ENCODE results near the gene TNRC6C.
"Not testable (repeated sequence)": the region's sequence is repeated elsewhere in the genome, so short reads cannot be mapped to it uniquely, and the experiment has no call there.

Gene TNRC6C

GRCh38 chr17:77930780-77931768, 27.4 kb upstream of the TNRC6C start:
- no peak for DNase-seq

- DNase-seq, result no peak
These were observed 24.6 kb upstream of the TNRC6C start for GRCh38 chr17:77933777-77934398.

GRCh38 chr17:77935121-77935571, 23.4 kb upstream of the TNRC6C start:
- no peak for DNase-seq

GRCh38 chr17:77935744-77936143, 22.8 kb upstream of the TNRC6C start:
- not testable (repeated sequence) for DNase-seq

GRCh38 chr17:77936881-77937280, 21.6 kb upstream of the TNRC6C start:
- no peak for DNase-seq

GRCh38 chr17:77941004-77941403, 17.5 kb upstream of the TNRC6C start:
- no peak for DNase-seq

GRCh38 chr17:77942112-77942988, 16.2 kb upstream of the TNRC6C start:
- no peak for DNase-seq

- no peak for DNase-seq
These were observed 14.5 kb upstream of the TNRC6C start for GRCh38 chr17:77943971-77944370.

GRCh38 chr17:77944390-77945222, 13.9 kb upstream of the TNRC6C start:
- DNase-seq, result no peak

GRCh38 chr17:77946900-77947645, 11.4 kb upstream of the TNRC6C start:
- no peak for DNase-seq

GRCh38 chr17:77948690-77949114, 9.8 kb upstream of the TNRC6C start:
- DNase-seq, result no peak

- no peak for DNase-seq
These were observed 7.4 kb upstream of the TNRC6C start for GRCh38 chr17:77951123-77951522.

- DNase-seq, result no peak
These were observed 6.1 kb upstream of the TNRC6C start for GRCh38 chr17:77952368-77952767.

GRCh38 chr17:77957235-77957856, 1.2 kb upstream of the TNRC6C start:
- DNase-seq, result no peak

GRCh38 chr17:77958716-77959125, 218 bp downstream of the TNRC6C start:
- DNase-seq, result no peak

- no peak for DNase-seq
These were observed 823 bp downstream of the TNRC6C start for GRCh38 chr17:77959126-77959925.

GRCh38 chr17:77959926-77960521, 1.5 kb downstream of the TNRC6C start:
- DNase-seq, result no peak

GRCh38 chr17:77961741-77962140, 3.2 kb downstream of the TNRC6C start:
- no peak for DNase-seq

- no peak for DNase-seq
These were observed 3.8 kb downstream of the TNRC6C start for GRCh38 chr17:77962348-77962747.
